SK-N-SH treated with all-trans-retinoic acid at 6 μM for 48 hours (cell line): ENCODE measurements around the gene DTD1.

Experiments
- BACH2 ChIP-seq: fragments of 250-450 bp; sonication (Bioruptor Pico); IDR thresholded peaks from 2 replicates; pipeline ENCODE4 v1.9.0; 2021; ENCODE audit warnings: mild to moderate bottlenecking, borderline replicate concordance
- CREB5 ChIP-seq: fragments of 250-450 bp; sonication (Bioruptor Pico); IDR thresholded peaks from 2 replicates; pipeline ENCODE4 v1.5.1; 2020; ENCODE audit warnings: low read depth, mild to moderate bottlenecking, moderate library complexity
- ESRRG ChIP-seq: fragments of 250-450 bp; sonication (Bioruptor Pico); IDR thresholded peaks from 2 replicates; pipeline ENCODE4 v1.6.1; 2021; ENCODE audit warnings: mild to moderate bottlenecking
- OSR1 ChIP-seq: fragments of 250-450 bp; sonication (Bioruptor Pico); IDR thresholded peaks from 2 replicates; pipeline ENCODE4 v1.8.0; 2022; ENCODE audit warnings: moderate library complexity, mild to moderate bottlenecking, inconsistent platforms
- ZNF565 ChIP-seq: fragments of 450-650 bp; formaldehyde crosslinking; conservative IDR thresholded peaks from 2 replicates; pipeline ENCODE4 v1.5.0; 2020; ENCODE audit warnings: low read depth, mild to moderate bottlenecking, moderate library complexity

- TF ChIP-seq BACH2, result no peak
- no peak for TF ChIP-seq ZNF565 (CRISPR knock-in tag)
- no peak for TF ChIP-seq CREB5
- no peak for TF ChIP-seq OSR1
- TF ChIP-seq ESRRG (CRISPR knock-in tag), result no peak
Observed at GRCh38 chr20:18637224-18637623, 49.4 kb downstream of the DTD1 start.
